NB4 (cell line): ENCODE results near the gene PHACTR1.

Source experiments
- DNase-seq: peaks from one replicate; pipeline ENCODE4 v3.0.0; 2010; ENCODE audit warnings: low read depth
- H3K4me3 ChIP-seq: one replicate; pipeline ENCODE4 v1.5.1; 2011; ENCODE audit warnings: mild to moderate bottlenecking, low read depth, low read length, moderate library complexity
- MYC ChIP-seq: IDR thresholded peaks from 2 replicates; pipeline ENCODE4 v1.6.1; 2011; ENCODE audit warnings: low read depth, low read length
- POLR2A ChIP-seq: IDR thresholded peaks from 2 replicates; pipeline ENCODE4 v1.6.1; 2011; ENCODE audit warnings: mild to moderate bottlenecking; ENCODE audit not compliant: insufficient read length; ENCODE audit errors: extremely low read depth
- TF ChIP-seq, protein P1 (sequence below): IDR thresholded peaks from one replicate; pipeline ENCODE4 v1.5.1; 2012; ENCODE audit warnings: low read depth, low read length
- TF ChIP-seq, protein P2 (sequence below): IDR thresholded peaks from 2 replicates; pipeline ENCODE4 v1.6.1; 2011; ENCODE audit warnings: low read depth, low read length

The PHACTR1 gene

DNA sequence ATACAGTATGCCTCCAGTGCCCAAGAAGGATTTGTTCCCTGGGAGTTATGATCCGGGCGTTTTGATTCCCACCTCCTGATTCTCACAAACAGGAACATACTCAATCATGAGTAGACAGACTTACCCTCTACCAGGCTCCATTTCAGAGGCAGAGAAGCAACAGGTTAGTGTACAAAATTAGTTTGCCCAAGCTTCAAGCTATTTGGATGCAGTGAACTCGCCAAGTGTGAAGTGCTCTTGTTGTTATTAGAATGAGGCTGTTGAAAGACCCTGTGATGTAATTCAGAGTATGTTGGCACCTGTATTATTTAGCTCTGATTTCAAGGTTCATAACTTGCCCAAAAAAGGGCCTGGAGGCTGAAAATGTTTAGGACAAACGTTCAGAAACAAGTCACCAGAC, 247.0 kb downstream of the PHACTR1 start:
- TF ChIP-seq, protein P1, sequence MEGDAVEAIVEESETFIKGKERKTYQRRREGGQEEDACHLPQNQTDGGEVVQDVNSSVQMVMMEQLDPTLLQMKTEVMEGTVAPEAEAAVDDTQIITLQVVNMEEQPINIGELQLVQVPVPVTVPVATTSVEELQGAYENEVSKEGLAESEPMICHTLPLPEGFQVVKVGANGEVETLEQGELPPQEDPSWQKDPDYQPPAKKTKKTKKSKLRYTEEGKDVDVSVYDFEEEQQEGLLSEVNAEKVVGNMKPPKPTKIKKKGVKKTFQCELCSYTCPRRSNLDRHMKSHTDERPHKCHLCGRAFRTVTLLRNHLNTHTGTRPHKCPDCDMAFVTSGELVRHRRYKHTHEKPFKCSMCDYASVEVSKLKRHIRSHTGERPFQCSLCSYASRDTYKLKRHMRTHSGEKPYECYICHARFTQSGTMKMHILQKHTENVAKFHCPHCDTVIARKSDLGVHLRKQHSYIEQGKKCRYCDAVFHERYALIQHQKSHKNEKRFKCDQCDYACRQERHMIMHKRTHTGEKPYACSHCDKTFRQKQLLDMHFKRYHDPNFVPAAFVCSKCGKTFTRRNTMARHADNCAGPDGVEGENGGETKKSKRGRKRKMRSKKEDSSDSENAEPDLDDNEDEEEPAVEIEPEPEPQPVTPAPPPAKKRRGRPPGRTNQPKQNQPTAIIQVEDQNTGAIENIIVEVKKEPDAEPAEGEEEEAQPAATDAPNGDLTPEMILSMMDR: no peak
- TF ChIP-seq, protein P2, sequence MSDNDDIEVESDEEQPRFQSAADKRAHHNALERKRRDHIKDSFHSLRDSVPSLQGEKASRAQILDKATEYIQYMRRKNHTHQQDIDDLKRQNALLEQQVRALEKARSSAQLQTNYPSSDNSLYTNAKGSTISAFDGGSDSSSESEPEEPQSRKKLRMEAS: no peak
- TF ChIP-seq POLR2A: no peak
- no peak for TF ChIP-seq MYC
- no peak for DNase-seq
- no peak overlapping the region for H3K4me3 ChIP-seq

DNA sequence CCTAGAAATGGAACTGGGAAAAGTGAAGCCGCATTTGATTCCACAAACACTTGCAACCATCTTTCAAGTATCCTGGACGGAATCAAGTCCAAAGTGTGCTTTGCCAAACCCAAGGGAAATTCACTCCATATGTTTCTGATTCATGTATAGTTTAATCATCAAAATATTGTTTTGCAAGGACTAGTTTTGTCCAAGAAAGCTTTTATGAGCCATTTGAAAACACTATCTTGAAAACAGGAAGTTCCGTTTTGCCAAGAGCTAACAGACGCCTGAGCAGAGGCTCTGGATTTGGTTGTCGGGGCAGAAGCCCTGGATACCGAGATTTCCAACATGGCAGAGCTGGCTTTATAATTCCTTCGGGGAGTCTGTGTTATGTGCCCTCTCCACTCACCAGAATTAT, 251.1 kb downstream of the PHACTR1 start:
- peak overlapping the region; percentile 13 for H3K4me3 ChIP-seq

DNA sequence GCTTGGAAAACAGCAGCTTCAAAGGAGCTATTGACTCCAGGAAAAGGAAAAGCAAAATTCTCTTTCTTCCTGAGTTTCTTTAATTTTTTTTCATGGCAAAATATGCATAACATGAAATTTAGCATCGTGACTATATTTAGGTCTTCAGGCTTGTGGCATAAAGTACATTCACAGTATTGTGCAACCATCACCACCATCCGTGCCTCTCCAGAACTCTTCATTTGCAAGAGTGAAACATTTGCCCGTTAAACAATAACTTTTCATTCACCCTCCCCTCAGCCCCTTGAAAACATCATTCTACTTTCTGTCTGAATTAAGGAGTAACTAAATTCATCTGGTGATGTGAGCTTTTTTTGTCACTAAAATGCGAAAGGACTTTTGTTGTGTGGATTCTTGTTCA, 251.7 kb downstream of the PHACTR1 start:
- peak overlapping the region; percentile 13 for H3K4me3 ChIP-seq
- TF ChIP-seq, protein P2: no peak; the same call in 1 of the 2 replicates
- TF ChIP-seq POLR2A (no peak), MYC (0 out of 2 replicates have a peak, but pooled peaks have one; percentile 7)
- TF ChIP-seq, protein P1: no peak
- peak; percentile 84 for DNase-seq

More for the DNA sequence above, 251.1 kb downstream of the PHACTR1 start:
- peak; percentile 75 for DNase-seq
- no peak for TF ChIP-seq POLR2A
- no peak for TF ChIP-seq MYC
- TF ChIP-seq, protein P2: no peak
- TF ChIP-seq, protein P1: no peak

DNA sequence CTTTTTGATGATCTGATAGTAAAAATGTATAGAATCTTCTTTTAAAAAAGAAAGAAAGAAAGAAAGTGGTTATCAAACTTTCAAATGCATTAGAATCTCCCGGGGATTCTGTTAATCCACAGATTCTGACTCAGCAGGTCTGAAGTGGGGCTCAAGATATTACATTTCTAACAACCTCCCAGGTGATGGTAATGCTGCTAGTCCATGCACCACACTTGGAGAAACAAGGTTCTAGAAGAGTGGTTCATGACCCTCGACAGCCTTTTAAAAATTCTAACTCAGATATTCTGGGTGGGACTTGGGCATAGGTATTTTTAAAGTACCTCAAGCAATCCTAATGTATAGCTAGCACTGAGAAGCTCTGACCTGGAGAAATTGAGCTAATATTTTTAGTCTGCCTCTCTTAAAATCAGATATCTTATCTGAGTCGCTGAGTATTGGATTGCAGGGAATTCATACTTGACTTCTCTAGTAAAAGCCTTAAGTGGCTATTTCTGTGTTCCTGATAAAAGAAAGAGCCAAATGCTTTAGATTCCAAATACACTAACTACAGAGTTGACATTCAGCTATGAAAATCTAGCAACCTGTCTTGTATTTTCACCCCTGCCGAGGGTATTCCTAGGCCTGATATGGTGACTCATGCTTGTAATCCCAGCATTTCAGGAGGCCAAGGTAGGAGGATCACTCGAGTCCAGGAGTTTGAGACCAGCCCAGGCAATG, 252.4 kb downstream of the PHACTR1 start:
- no peak overlapping the region for H3K4me3 ChIP-seq
- peak; percentile 35 for DNase-seq
- TF ChIP-seq POLR2A (no peak), MYC (no peak)
- TF ChIP-seq, protein P2: no peak
- TF ChIP-seq, protein P1: no peak

DNA sequence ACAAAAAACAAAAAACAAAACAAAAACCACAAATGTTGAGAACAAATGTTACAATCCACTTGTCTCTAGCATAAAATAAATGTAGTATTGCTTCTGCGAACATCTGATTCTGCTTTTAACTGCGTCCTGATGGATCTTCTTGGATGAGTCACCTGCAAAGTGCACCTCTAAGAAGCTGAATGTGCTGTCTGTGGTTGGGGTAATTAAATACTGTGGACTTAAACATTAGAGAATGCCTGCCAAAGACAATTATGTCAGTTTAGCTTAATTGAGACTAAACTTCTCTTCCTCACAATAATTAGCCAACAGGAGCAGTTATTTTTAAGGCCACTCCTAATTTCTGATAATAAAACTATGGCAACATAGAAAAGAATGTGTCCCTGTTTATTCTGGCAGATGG, 253.4 kb downstream of the PHACTR1 start:
- H3K4me3 ChIP-seq: no peak overlapping the region
- peak; percentile 42 for DNase-seq
- TF ChIP-seq POLR2A: no peak
- no peak for TF ChIP-seq MYC
- TF ChIP-seq, protein P2: no peak
- TF ChIP-seq, protein P1: no peak
